CD4-positive, alpha-beta T cell treated with Interleukin-6 at 100 ng/mL for 8 hours (primary cell): Measurements from ENCODE around the gene GANC.
"Not testable (repeated sequence)": the region's sequence is repeated elsewhere in the genome, so short reads cannot be mapped to it uniquely, and the experiment has no call there.

Experiments used
- DNase-seq: peaks from one replicate; pipeline ENCODE4 v3.0.0-alpha.2; 2020; ENCODE audit warnings: mixed read lengths, low spot score

Gene GANC

GRCh38 chr15:42282926-42283325, 9.9 kb downstream of the GANC start:
- no peak for DNase-seq

GRCh38 chr15:42283671-42284070, 10.7 kb downstream of the GANC start:
- no peak for DNase-seq

- DNase-seq: no peak
Measured at GRCh38 chr15:42284551-42284950, 11.6 kb downstream of the GANC start.

- no peak for DNase-seq
Measured at GRCh38 chr15:42285034-42285433, 12.0 kb downstream of the GANC start.

- no peak for DNase-seq
Measured at GRCh38 chr15:42286445-42287029, 13.5 kb downstream of the GANC start.

- no peak for DNase-seq
Measured at GRCh38 chr15:42287931-42288330, 14.9 kb downstream of the GANC start.

- no peak for DNase-seq
Measured at GRCh38 chr15:42289166-42289565, 16.2 kb downstream of the GANC start.

- not testable (repeated sequence) for DNase-seq
Measured at GRCh38 chr15:42301004-42301403, 28.0 kb downstream of the GANC start.

GRCh38 chr15:42306681-42307080, 33.7 kb downstream of the GANC start:
- DNase-seq: no peak

GRCh38 chr15:42313463-42313862, 40.5 kb downstream of the GANC start:
- DNase-seq: no peak

- no peak for DNase-seq
Measured at GRCh38 chr15:42314818-42315217, 41.8 kb downstream of the GANC start.

- no peak for DNase-seq
Measured at GRCh38 chr15:42315521-42315920, 42.5 kb downstream of the GANC start.

- DNase-seq: not testable (repeated sequence)
Measured at GRCh38 chr15:42316282-42316805, 43.3 kb downstream of the GANC start.

GRCh38 chr15:42319206-42319605, 46.2 kb downstream of the GANC start:
- no peak for DNase-seq

- DNase-seq: no peak
Measured at GRCh38 chr15:42324308-42324707, 51.3 kb downstream of the GANC start.

- DNase-seq: no peak
Measured at GRCh38 chr15:42329161-42329560, 56.2 kb downstream of the GANC start.

- DNase-seq: no peak
Measured at GRCh38 chr15:42329992-42330391, 57.0 kb downstream of the GANC start.

GRCh38 chr15:42331235-42331634, 58.2 kb downstream of the GANC start:
- DNase-seq: no peak

GRCh38 chr15:42332331-42332730, 59.3 kb downstream of the GANC start:
- no peak for DNase-seq

GRCh38 chr15:42335074-42335473, 62.1 kb downstream of the GANC start:
- no peak for DNase-seq

- DNase-seq: not testable (repeated sequence)
Measured at GRCh38 chr15:42336650-42337049, 63.6 kb downstream of the GANC start.

- not testable (repeated sequence) for DNase-seq
Measured at GRCh38 chr15:42337104-42337503, 64.1 kb downstream of the GANC start.

GRCh38 chr15:42338500-42338899, 65.5 kb downstream of the GANC start:
- DNase-seq: no peak

- DNase-seq: no peak
Measured at GRCh38 chr15:42343596-42344232, 70.7 kb downstream of the GANC start.
